Epithelial cell of proximal tubule (primary cell): ENCODE measurements around the gene STK38. TPM values are rescaled to one million over a fixed set of nuclear protein-coding genes. Genes with fewer than 3 reads are reported as not detected.
"Not testable (repeated sequence)": the region's sequence is repeated elsewhere in the genome, so short reads cannot be mapped to it uniquely, and the experiment has no call there.

Experiments used
- DNase-seq: peaks from one replicate; pipeline ENCODE4 v3.0.0-alpha.2; 2011; ENCODE audit warnings: low read depth
- H3K4me3 ChIP-seq: 2 replicates; pipeline ENCODE4 v1.5.1; 2011; ENCODE audit warnings: low read depth, mild to moderate bottlenecking, low read length
- CTCF ChIP-seq: conservative IDR thresholded peaks from 2 replicates; pipeline ENCODE4 v1.5.1; 2012; ENCODE audit warnings: low read depth, mild to moderate bottlenecking, low read length
- total RNA-seq: library from RNA; depleted of rRNA; stranded (reverse); fragments of >200 nt; gene quantifications from 2 replicates; pipeline ENCODE4 v1.2.3, GENCODE V29; 2015

Gene STK38
- total RNA-seq, 1 donor from 2014 or later, result 18.3 TPM

DNA sequence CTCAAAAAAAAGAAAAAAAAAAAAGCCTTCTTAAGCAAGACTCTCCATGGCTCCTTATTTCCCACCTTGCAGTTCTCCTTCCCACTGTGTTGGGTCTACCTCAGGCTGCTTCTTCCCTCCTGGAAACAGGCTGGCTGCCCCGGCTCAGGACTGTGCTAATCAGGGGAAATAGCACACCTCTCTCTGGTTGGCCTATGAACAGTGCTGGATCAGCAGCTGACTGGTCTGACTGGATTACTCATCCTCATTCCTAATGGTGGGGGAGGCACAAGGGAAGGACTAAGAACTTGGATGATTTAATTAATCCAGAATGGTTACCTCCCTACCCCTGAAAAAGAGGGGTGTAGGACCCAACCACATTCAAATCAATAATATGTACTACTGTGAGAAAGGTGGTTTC, 43.0 kb upstream of the STK38 start:
- peak; percentile 69 for DNase-seq

DNA sequence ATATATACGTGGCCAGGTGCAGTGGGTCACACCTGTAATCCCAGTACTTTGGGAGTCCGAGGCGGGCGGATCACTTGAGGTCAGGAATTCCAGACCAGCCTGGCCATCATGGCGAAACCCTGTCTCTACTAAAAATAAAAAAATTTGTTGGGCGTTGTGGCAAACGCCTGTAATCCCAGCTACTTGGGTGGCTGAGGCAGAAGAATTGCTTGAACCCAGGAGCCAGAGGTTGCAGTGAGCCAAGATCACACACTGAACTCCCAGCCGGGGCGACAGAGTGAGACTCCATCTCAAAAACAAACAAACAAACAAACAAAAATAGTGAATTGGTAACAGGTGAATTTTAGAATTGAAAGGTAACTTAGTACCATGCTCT, 41.7 kb upstream of the STK38 start:
- H3K4me3 ChIP-seq, DNase-seq: not testable (repeated sequence)

More for the DNA sequence above, 43.0 kb upstream of the STK38 start:
- H3K4me3 ChIP-seq, result no peak overlapping the region
- TF ChIP-seq CTCF, result no peak

DNA sequence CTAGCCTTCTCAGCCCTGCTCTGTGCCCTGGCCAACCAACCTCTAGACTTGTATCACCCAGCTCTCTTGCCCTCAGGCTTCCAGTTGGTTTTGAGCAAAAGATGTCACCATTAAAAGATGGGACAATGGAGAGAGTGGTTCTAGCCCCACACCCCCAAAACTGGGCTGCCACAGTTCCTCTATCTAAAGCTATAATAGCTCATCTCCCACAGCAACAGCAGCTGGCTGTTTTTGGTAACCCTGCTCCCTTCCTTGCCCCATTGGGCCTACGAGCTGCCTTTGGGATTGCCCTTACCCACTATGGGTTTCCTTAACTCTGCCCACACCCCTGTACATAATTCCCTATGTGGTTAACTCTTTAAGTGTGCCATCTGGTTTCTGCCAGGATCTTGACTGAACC, 39.3 kb upstream of the STK38 start:
- TF ChIP-seq CTCF, result no peak
- DNase-seq, result no peak
- H3K4me3 ChIP-seq, result no peak overlapping the region

GRCh38 chr6:36581716-36582115, 34.4 kb upstream of the STK38 start:
- no peak for TF ChIP-seq CTCF
- H3K4me3 ChIP-seq, result no peak overlapping the region
- no peak for DNase-seq

DNA sequence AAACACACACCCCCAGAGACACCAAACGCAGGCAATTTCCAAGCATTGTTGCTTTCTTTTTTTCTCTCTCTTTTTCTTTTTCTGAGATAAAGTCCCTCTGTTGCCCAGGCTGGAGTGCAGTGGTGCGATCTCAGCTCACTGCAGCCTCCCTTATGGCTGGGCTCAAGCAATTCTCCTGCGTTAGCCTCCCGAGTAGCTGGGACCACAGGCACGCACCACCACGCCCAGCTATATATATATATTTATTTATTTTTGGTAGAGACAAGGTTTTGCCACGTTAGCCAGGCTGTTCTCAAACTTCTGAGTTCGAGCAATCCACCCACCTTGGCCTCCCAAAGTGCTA, 32.9 kb upstream of the STK38 start:
- DNase-seq, result no peak
- TF ChIP-seq CTCF, result no peak
- H3K4me3 ChIP-seq, result no peak overlapping the region

GRCh38 chr6:36578431-36578830, 31.2 kb upstream of the STK38 start:
- no peak for TF ChIP-seq CTCF
- DNase-seq, result no peak
- H3K4me3 ChIP-seq, result no peak overlapping the region

GRCh38 chr6:36578030-36578429, 30.8 kb upstream of the STK38 start:
- no peak for DNase-seq
- no peak overlapping the region for H3K4me3 ChIP-seq
- no peak for TF ChIP-seq CTCF

GRCh38 chr6:36577301-36577700, 30.0 kb upstream of the STK38 start:
- peak; percentile 75 for DNase-seq
- H3K4me3 ChIP-seq, result no peak overlapping the region
- TF ChIP-seq CTCF, result no peak
